Measurements from ENCODE around the gene CST3. TPM values are rescaled to one million over a fixed set of nuclear protein-coding genes. Genes with fewer than 3 reads are reported as not detected.

The CST3 gene
- total RNA-seq, 4 donors from 2014 or later: 607 to 1,755 (median 1,289) TPM

GRCh38 chr20:23634044-23634801, 3.5 kb downstream of the CST3 start:
- TF ChIP-seq POLR2A (IDR thresholded peaks at IDR 0.05) (no peak), POLR2AphosphoS5 (IDR thresholded peaks at IDR 0.05) (no peak), EP300 (IDR thresholded peaks at IDR 0.05; ENCODE audit: low read depth) (no peak), CTCF (IDR thresholded peaks at IDR 0.05) (no peak)
- Histone ChIP-seq H3K9me3 (no peaks in the 10 kb centered on the region), H3K4me3 (no peak overlapping the region), H3K27ac (no peak overlapping the region), H3K36me3 (peaks cover 0 to 8% (median 3%) of the 10 kb centered on the region in 4 donors), H3K27me3 (no peaks in the 10 kb centered on the region), H3K4me1 (peaks cover 5 to 38% (median 21%) of the 10 kb centered on the region in 4 donors)
- intact Hi-C loops (cut with DNase I; ENCODE audit: low total_unique reads) (loop anchor here (10.0 kb wide), 1 partner anchor 279 kb away; the partner anchor contains the start of gene NXT1), in situ Hi-C loops (cut with MboI; ENCODE audit: low pct_ligation_motif_present in 1 of 4, low pct_unique_long_range_greater_than_20kb in 1 of 4, low sequenced_read_pairs in 3 of 4) (no loop called here)
- no peak for DNase-seq
- 72% methylated on average over 7 of the region's 8 CpGs; no CpG with 5 or more reads in 1 of the 2 donors for WGBS, 2 donors (ENCODE audit: low coverage in 1 of 2)

GRCh38 chr20:23632711-23633573, 4.8 kb downstream of the CST3 start:
- intact Hi-C loops (cut with DNase I; ENCODE audit: low total_unique reads): loop anchor here (10.0 kb wide), 1 partner anchor 278 kb away; the partner anchor contains the start of gene NXT1
- H3K9me3 ChIP-seq: no peaks in the 10 kb centered on the region
- no peaks in the 10 kb centered on the region for H3K27me3 ChIP-seq
- peaks cover 5 to 40% (median 25%) of the 10 kb centered on the region in 4 donors for H3K4me1 ChIP-seq
- 60 to 87% methylated on average over 4 to 7 of the region's 8 CpGs for WGBS, 2 donors (ENCODE audit: low coverage in 1 of 2)
- TF ChIP-seq POLR2AphosphoS5 (IDR thresholded peaks at IDR 0.05) (no peak), POLR2A (IDR thresholded peaks at IDR 0.05) (no peak), EP300 (IDR thresholded peaks at IDR 0.05; ENCODE audit: low read depth) (no peak), CTCF (IDR thresholded peaks at IDR 0.05) (no peak)
- DNase-seq: no peak
- H3K27ac ChIP-seq: no peak overlapping the region
- in situ Hi-C loops (cut with MboI; ENCODE audit: low pct_ligation_motif_present in 1 of 4, low pct_unique_long_range_greater_than_20kb in 1 of 4, low sequenced_read_pairs in 3 of 4): no loop called here
- no peak overlapping the region for H3K4me3 ChIP-seq
- H3K36me3 ChIP-seq: peaks cover 0 to 8% (median 3%) of the 10 kb centered on the region in 4 donors

GRCh38 chr20:23631981-23632710, 5.6 kb downstream of the CST3 start:
- 69 to 83% methylated on average over 9 to 12 of the region's 12 CpGs for WGBS, 2 donors (ENCODE audit: low coverage in 1 of 2)
- TF ChIP-seq EP300 (IDR thresholded peaks at IDR 0.05; ENCODE audit: low read depth) (no peak), POLR2A (IDR thresholded peaks at IDR 0.05) (no peak), CTCF (IDR thresholded peaks at IDR 0.05) (no peak), POLR2AphosphoS5 (IDR thresholded peaks at IDR 0.05) (no peak)
- DNase-seq: no peak
- peaks cover 5 to 40% (median 25%) of the 10 kb centered on the region in 4 donors for H3K4me1 ChIP-seq
- peaks cover 0 to 8% (median 3%) of the 10 kb centered on the region in 4 donors for H3K36me3 ChIP-seq
- no peak overlapping the region for H3K27ac ChIP-seq
- no peak overlapping the region for H3K4me3 ChIP-seq
- intact Hi-C loops (cut with DNase I; ENCODE audit: low total_unique reads): loop anchor here (10.0 kb wide), 1 partner anchor 277 kb away; the partner anchor contains the start of gene NXT1
- in situ Hi-C loops (cut with MboI; ENCODE audit: low pct_ligation_motif_present in 1 of 4, low pct_unique_long_range_greater_than_20kb in 1 of 4, low sequenced_read_pairs in 3 of 4): no loop called here
- H3K27me3 ChIP-seq: no peaks in the 10 kb centered on the region
- no peaks in the 10 kb centered on the region for H3K9me3 ChIP-seq
